Kidney (tissue), 14 donors: ENCODE data around the gene TRIM62. TPM values are rescaled to one million over a fixed set of nuclear protein-coding genes. Genes with fewer than 3 reads are reported as not detected.

Experiments
- DNase-seq, 5 donors: peaks; one replicate each; pipeline ENCODE4 v3.0.0-alpha.2; 2013 to 2020
- FAIRE-seq: peaks from 2 replicates; lab custom pipeline; 2012; peaks lifted over from hg19 to GRCh38; lab: Jason Lieb, UNC
- H3K27ac ChIP-seq, 2 donors: one replicate each; pipeline ENCODE4 v1.7.0; 2013; ENCODE audit warnings: low read depth in 2 of 2, low read length in 2 of 2, inconsistent platforms in 1 of 2
- H3K27me3 ChIP-seq: one replicate; pipeline ENCODE4 v1.7.1; 2013; ENCODE audit warnings: low read length, inconsistent platforms; ENCODE audit not compliant: control insufficient read depth, insufficient read depth
- H3K36me3 ChIP-seq, 3 donors: one replicate each; pipeline versions ENCODE4 v1.7.0 to v1.7.1; 2013; ENCODE audit warnings: low read length in 3 of 3, control low read depth in 1 of 3, inconsistent platforms in 1 of 3; ENCODE audit not compliant: insufficient read depth in 3 of 3, control insufficient read depth in 2 of 3
- H3K4me1 ChIP-seq, 3 donors: one replicate each; pipeline versions ENCODE4 v1.7.0 to v1.7.1; 2013; ENCODE audit warnings: low read length in 3 of 3, inconsistent platforms in 1 of 3, low read depth in 1 of 3; ENCODE audit not compliant: control insufficient read depth in 2 of 3, insufficient read depth in 2 of 3
- H3K4me3 ChIP-seq, 3 donors: one replicate each; pipeline versions ENCODE4 v1.7.0 to v1.8.1; 2013; ENCODE audit warnings: low read length in 3 of 3, control low read depth in 1 of 3, inconsistent platforms in 1 of 3
- H3K9ac ChIP-seq, 3 donors: one replicate each; pipeline versions ENCODE4 v1.7.0 to v1.7.1; 2013; ENCODE audit warnings: low read length in 3 of 3, control low read depth in 1 of 3, inconsistent platforms in 1 of 3
- H3K9me3 ChIP-seq, 3 donors: one replicate each; pipeline versions ENCODE4 v1.7.0 to v1.7.1; 2013; ENCODE audit warnings: low read length in 3 of 3, control low read depth in 1 of 3, inconsistent platforms in 1 of 3; ENCODE audit not compliant: control insufficient read depth in 2 of 3, insufficient read depth in 1 of 3
- CTCF ChIP-seq: IDR thresholded peaks from 3 replicates; pipeline ENCODE4 v1.5.1; 2012; ENCODE audit warnings: mild to moderate bottlenecking, moderate library complexity, borderline replicate concordance; ENCODE audit not compliant: insufficient read depth; ENCODE audit errors: extremely low read depth
- intact Hi-C: fragments of 100-400 bp; cut with DNase I; formaldehyde crosslinking; loops from one replicate; pipeline ENCODE4 v1.11.1; 2022
- polyA plus RNA-seq: library from polyadenylated mRNA; stranded (reverse); fragments of 350-450 nt; fragmentation: Illumina TruSeq; extraction: RNeasy Lipid Tissue Mini Kit (QIAGEN cat#74804); gene quantifications from one replicate; pipeline ENCODE4 v1.2.3, GENCODE V29; 2014; ENCODE audit warnings: low read depth, low replicate concordance; ENCODE audit not compliant: insufficient read depth
- total RNA-seq: library from RNA; stranded (reverse); fragmentation: NEBNext Ultra II Directional; extraction: Animal tissue kit (Norgen Biotek cat#: 25700); gene quantifications from one replicate; pipeline ENCODE4 v1.2.1, GENCODE V29; 2021
- donor health status: control.
- donor health status: control.
- donor health status: control.
- donor health status: control.
- donor health status: control.
- donor health status: DM: yes; HTN: yes; CAD: no.
- donor health status: Normal renal cell carcinoma (clear cell type).

Gene TRIM62
- total and polyA plus RNA-seq, 2 donors from 2014 or later: 3.2 to 6.2 TPM

GRCh38 chr1:33142483-33143064, 39.3 kb downstream of the TRIM62 start:
- Histone ChIP-seq H3K9ac (no peak overlapping the region), H3K27ac (no peak overlapping the region), H3K9me3 (no peaks in the 10 kb centered on the region), H3K4me1 (peaks cover 0 to 2% (median 0%) of the 10 kb centered on the region in 3 donors), H3K36me3 (peaks cover 0 to 4% (median 3%) of the 10 kb centered on the region in 3 donors), H3K4me3 (no peak overlapping the region), H3K27me3 (no peaks in the 10 kb centered on the region)
- no peak for DNase-seq
- no peak for FAIRE-seq
- intact Hi-C loops: no loop called here
- TF ChIP-seq CTCF: no peak

GRCh38 chr1:33141781-33142180, 40.1 kb downstream of the TRIM62 start:
- no peak for DNase-seq
- Histone ChIP-seq H3K9me3 (no peaks in the 10 kb centered on the region), H3K9ac (no peak overlapping the region), H3K27me3 (no peaks in the 10 kb centered on the region), H3K36me3 (peaks cover 0 to 2% (median 0%) of the 10 kb centered on the region in 3 donors), H3K4me1 (peaks cover 0 to 2% (median 0%) of the 10 kb centered on the region in 3 donors), H3K4me3 (no peak overlapping the region), H3K27ac (no peak overlapping the region)
- no peak for TF ChIP-seq CTCF
- no peak for FAIRE-seq
- intact Hi-C loops: no loop called here

- FAIRE-seq: no peak
- Histone ChIP-seq H3K9ac (no peak overlapping the region), H3K36me3 (no peaks in the 10 kb centered on the region), H3K9me3 (no peaks in the 10 kb centered on the region), H3K4me1 (peaks cover 0 to 2% (median 0%) of the 10 kb centered on the region in 3 donors), H3K27ac (no peak overlapping the region), H3K4me3 (no peak overlapping the region), H3K27me3 (no peaks in the 10 kb centered on the region)
- intact Hi-C loops: no loop called here
- no peak for TF ChIP-seq CTCF
- no peak for DNase-seq
Observed at GRCh38 chr1:33141216-33141615, 40.6 kb downstream of the TRIM62 start.
